RCC 7860 (cell line): ENCODE measurements around the gene HOXD3.

Experiments used
- DNase-seq: peaks from one replicate; pipeline ENCODE4 v3.0.0-alpha.2; 2015; ENCODE audit warnings: low spot score
- FAIRE-seq: peaks from 2 replicates; lab custom pipeline; 2012; peaks lifted over from hg19 to GRCh38; lab: Jason Lieb, UNC

HOXD3 gene

DNA sequence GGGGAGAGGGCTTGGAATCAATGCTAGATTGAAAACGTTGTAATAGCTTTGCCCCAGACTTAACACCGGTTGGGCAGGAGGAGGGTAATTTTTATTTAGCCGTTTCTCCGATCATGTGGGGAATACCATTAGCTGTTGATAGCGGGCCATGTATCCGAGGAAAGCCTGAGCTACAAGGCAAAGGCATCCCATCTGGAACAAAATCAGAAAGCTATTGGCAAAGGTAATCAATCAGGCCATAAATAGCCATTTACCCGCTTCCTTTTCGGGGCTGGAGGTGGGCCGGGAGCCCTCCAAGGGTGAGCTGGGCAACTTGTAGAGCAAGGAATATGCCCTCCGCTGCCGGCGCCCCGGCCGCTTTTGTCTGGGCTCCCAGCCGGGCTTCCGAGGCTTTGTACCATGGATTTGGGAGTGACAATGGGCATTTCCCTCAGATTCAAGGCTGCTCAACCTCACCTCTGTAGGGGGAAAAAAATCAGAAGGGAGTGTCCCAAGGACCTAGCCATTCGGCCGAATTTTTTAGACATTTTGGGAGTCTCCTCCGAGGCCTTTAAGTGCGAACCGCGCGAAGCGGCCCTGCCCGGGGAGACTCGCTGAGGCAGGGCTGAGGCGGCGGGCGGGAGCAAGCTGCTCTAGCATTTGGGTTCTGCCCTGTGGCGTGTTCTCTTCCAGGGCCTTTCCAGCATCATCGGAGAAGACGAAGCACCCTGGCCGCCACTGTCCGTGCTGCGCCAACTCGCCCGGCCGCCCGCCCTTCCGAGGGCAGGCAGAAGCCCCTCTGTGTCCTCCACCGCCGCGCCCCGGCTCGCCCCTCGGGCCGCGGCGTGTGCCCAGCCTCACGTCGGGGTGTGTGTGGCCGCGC lies 35.7 kb upstream of the HOXD3 start:
- FAIRE-seq: no peak
- no peak for DNase-seq

DNA sequence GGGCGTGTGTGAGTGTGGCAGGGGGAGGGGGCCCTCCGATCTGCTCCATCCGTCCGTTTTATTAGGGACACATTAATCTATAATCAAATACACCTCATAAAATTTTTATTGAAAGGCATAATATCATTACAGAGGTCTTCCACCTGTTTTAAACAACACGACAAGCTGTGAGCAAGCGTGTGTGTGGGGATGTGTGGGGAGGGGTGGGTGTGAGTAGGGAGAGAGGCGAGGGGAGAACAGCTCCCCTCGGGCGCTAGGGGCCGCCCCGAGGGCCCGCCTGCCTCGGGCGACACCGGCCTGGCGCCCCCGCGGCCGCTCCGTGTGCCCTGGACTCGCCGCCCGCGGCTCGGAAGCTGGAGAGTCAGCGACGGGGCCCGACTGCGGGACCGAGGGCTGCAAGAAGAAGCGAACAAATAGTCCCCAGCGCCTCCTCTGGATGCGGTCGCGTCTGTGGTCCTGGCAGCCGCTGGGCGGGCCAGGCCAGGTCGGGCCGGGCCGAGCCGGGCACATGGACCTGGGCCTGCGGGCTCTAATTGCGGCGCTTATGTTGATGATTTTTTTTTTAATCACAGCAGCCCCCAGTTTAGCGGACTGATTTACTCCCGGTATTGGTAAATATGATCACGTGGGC lies 34.9 kb upstream of the HOXD3 start:
- DNase-seq: no peak
- FAIRE-seq: no peak

DNA sequence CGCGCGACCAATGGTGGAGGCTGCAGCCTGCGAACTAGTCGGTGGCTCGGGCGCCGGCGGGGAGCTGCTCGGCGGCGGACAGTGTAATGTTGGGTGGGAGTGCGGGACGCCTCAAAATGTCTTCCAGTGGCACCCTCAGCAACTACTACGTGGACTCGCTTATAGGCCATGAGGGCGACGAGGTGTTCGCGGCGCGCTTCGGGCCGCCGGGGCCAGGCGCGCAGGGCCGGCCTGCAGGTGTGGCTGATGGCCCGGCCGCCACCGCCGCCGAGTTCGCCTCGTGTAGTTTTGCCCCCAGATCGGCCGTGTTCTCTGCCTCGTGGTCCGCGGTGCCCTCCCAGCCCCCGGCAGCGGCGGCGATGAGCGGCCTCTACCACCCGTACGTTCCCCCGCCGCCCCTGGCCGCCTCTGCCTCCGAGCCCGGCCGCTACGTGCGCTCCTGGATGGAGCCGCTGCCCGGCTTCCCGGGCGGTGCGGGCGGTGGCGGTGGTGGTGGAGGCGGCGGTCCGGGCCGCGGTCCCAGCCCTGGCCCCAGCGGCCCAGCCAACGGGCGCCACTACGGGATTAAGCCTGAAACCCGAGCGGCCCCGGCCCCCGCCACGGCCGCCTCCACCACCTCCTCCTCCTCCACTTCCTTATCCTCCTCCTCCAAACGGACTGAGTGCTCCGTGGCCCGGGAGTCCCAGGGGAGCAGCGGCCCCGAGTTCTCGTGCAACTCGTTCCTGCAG lies 34.3 kb upstream of the HOXD3 start, which contains the start of gene HOXD9:
Gene HOXD9, plus strand, starts transcription at position 37 of the 728 bp plus-strand sequence. Its CDS starts 50 bp downstream, at position 87.
- no peak for FAIRE-seq
- DNase-seq: no peak

DNA sequence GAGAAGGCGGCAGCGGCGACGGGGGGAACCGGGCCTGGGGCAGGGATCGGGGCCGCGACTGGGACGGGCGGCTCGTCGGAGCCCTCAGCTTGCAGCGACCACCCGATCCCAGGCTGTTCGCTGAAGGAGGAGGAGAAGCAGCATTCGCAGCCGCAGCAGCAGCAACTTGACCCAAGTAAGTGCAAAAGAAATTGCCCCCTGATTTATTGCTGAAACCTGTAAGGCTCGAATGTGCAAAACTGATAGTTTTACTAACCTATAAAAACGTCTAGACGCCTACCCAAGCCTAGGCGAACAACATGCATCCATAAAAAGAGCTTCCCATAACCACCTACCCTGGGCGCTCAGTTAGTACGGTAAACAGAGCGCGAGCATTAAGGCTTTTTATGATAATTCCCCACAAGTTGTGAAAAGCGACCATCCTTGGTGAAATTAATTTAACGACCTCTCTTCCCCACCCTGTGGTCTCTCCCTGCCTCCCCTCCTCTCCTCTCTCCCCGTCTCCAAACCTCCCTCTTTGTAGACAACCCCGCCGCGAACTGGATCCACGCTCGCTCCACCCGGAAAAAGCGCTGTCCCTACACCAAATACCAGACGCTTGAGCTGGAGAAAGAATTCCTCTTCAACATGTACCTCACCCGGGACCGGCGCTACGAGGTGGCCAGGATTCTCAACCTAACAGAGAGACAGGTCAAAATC lies 33.5 kb upstream of the HOXD3 start:
- no peak for DNase-seq
- FAIRE-seq: no peak

DNA sequence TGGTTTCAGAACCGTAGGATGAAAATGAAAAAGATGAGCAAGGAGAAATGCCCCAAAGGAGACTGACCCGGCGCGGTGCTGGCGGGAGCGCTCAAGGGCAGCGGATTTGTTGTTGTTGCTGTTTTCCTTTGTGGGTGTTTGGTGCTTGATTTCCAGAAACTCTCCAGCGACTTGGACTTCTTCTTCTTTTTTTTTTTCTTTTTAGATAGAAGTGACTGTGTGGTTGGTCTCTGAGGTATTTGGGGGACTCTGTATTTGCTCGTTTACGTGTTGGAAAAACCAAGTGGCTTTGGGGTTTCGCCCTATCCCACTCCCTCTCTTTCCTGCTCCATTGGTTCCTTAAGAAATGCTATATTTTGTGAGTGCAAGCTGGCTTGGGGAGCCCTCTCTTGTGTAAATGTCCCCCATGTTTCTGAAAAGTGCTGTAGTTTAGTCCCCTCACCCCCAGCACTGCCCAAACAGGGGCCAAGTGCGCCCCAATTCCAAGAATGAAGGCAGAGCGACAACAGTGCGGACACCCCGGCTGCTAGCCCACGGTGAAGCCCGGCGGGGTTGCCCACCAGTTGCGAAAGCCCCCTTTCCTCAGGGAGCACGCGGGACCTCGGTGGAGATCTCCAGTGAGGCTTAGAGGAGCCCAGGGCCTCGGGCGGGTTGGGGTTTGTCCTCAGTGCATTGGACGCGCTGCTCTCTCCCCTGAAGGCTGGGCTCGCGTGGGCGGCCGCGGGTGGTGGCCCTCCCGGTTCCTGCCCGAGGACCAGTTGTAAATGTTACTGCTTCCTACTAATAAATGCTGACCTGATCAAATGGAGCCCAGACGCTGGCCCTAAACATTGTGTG lies 32.8 kb upstream of the HOXD3 start:
- FAIRE-seq (no peak), DNase-seq (no peak)

DNA sequence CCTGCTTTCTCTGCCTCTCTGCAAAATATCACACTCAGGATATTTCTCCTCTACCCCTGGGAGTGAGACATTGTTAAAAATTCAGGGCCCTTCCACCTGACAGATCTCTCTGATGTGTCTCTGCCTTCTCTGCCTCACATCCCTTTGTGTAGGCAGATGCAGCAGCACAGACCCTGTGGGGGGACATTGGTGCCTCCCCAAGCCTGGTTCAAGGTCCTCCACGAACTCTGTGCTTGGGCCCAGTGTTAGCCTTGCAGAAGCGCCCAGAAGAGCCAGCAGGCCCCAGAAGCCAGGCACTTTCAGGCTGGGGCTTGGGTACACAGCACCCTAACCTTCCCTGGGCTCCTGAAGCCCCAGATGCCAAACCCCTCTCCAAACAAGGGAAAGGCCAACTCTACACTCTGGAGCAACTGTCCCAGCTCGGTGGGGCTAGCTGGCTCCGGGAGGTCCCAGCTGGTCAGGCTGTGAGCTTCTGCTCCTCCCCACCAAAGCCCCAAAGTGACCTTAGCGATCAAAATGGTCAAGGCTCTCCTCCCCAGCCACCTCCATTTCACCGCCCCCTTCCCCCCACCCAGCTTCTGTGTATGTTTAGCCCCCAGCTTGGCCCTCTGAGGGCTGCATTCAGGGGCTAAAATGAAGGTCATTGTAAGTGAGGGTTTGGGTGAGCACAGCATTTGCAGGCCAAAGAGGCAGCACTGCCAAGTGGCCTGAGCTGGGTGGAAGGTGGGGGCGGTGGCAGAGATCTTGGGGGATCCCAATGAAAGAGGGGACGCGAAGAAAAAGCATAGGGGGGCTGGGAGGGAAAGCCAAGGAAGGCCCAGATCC lies 31.9 kb upstream of the HOXD3 start:
- DNase-seq (no peak), FAIRE-seq (no peak)

DNA sequence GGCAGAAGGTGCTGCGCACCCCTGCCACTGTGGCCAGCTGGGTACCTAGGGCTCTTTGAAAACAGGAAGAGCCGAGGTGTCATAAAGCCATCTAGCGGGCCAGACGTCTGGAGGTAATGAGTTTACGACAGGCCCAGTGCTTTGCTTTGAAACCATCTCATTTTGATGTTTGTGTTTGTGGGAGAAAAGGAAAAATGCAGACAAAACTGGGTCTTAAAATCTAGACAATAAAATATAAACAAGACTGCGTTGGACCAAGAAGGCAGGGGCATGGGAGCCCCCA lies 31.4 kb upstream of the HOXD3 start:
- FAIRE-seq (no peak), DNase-seq (no peak)

DNA sequence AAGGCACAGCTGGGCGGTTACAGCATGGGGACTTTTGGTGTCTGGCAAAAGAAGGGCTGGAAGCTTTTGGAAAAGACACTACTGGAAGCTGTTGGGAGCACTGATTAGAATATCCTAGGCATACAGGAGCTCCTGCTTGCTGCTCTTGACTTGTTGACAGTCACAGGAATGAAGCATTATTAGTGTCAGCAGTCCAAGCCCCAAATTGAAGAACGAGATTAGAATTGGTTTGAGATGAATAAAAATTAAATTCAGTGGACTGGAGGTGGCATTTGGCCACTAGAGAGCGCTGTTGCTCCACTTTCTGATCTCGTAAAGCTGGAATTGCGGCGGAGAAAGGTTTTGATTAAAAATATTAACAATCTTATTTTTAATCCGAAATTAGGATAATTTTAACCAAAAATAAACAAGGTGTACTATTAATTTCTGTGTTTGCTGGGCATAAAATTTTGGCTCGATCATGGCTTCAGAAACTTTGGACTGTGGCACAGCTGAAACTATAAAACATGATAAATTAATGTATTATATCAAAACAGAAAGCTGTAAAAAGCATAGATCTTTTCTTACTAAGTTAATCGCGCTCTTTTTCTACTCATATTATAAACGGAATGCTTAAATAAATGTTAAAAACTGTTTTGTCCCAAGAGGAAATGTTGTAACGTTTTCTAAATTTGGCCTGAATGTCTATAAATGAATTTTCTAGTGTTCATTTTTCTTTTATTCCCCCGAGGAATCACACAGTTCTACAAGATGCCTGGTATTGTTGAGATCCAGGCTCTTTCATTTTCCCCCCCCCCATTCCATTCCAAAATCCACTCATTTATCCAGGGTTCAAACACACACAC lies 30.0 kb upstream of the HOXD3 start:
- DNase-seq: no peak
- FAIRE-seq: peak; percentile 83

DNA sequence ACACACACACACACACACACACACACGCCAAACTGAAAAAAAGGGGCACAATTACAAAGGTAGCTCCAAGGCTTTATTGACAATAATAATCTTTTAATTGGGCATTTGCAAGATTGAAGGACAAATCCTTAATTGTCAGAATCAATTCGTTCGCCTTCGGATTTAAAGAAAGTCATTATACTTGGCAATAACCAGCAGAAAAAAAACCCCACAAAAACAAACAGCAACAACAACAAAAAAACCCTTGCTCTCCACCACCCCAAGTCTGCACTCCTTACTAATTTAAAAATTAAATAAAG lies 29.4 kb upstream of the HOXD3 start:
- FAIRE-seq (no peak), DNase-seq (no peak)

DNA sequence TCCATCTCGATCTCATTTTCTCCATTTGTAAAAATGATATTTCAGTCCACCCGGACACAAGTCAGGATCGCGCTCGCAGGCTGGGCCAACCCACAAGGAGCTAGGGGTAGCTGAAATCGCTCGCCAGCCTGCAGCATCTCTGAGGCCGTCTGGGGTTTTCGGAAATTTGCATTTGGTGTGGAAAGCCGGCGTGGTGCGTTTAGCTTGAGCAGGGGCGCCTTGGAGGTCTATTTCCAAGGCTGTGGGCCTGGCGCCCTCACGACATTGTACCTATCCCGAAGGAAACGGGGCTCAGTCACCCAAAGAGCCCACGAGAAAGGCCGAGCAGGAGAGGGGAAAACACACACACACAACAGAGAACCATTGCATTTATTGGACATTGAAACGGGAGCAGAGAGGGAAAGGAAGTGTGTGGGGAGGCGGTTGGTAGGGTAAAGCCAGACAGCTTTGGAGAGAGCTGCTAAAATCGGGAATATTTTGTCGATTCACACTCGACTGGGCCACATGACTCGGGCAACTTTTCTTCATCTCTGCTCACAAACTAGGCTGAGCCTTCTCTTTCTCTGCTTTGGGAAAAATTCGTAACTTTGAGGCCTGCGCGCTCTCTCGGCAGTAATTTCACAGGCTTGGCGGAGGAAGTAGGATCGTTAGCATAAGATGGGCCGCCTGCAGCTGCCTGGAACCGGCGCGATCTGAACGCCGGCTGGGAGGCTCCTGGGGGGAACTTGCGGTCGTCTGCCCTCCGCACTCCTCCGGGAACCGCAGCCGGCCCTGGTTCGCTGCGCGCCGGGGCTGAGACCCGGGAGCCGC lies 28.7 kb upstream of the HOXD3 start:
- DNase-seq (no peak), FAIRE-seq (no peak)

DNA sequence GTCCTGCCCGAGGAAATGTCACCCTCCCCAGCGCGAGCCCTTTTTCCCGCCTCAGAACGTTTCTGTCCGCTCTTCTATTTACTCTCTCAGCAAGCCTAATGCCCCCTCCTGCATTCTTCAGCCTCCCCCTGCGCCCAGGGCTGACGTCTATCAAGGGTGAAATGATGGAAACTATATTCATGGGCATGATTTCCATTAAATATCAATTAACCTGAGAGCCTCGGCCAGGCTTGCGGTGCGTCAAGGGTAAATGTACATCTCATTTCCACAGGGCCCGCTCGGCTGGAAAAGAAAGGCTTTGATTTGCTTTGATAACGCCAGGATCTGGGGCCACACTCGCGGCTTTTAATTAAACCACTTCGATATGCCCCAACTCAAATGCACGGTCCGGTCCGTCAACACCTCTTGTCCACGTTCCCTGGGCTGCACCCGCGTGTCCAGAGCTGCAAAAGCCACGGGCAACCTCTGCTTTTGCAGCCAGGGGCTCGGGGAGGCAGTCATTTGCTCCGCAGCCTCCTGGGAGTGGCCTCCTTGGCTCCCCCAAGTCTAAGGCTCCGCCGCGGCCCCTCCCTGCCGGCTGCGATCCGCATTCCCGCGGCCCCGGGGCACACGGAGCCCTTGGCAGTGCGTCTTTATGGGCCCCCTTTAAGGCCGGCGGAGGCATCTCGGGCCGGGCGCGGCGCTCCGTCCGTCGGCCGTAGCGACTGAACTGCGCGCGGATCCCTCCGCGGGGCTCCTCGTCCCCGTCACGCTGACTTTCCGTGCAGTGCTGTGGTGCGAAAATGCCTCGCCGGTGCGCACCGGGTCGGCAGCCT lies 27.9 kb upstream of the HOXD3 start, which contains the start of gene HOXD8:
Gene HOXD8, plus strand, starts transcription at position 724 of the 815 bp plus-strand sequence. CDS start 662 bp downstream, outside the sequence.
- FAIRE-seq (no peak), DNase-seq (peak; percentile 61)

DNA sequence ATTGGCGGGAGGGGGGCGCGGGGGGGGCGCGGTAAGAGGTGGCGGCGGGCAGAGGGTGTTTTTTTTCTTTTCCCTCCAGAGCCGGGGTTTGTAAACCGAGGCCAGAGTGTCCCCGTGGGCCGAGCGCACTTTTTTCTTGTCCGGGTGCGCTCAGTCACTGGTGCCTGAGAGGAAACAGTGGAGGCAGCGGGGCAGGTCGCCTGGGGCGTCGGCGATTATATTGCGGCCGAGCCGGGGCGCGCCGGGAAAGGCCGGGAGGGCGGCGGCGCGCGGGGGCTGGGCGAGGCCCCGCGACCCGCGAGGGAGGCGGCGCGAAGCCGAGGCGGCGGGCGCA lies 27.3 kb upstream of the HOXD3 start:
- FAIRE-seq (no peak), DNase-seq (no peak)

DNA sequence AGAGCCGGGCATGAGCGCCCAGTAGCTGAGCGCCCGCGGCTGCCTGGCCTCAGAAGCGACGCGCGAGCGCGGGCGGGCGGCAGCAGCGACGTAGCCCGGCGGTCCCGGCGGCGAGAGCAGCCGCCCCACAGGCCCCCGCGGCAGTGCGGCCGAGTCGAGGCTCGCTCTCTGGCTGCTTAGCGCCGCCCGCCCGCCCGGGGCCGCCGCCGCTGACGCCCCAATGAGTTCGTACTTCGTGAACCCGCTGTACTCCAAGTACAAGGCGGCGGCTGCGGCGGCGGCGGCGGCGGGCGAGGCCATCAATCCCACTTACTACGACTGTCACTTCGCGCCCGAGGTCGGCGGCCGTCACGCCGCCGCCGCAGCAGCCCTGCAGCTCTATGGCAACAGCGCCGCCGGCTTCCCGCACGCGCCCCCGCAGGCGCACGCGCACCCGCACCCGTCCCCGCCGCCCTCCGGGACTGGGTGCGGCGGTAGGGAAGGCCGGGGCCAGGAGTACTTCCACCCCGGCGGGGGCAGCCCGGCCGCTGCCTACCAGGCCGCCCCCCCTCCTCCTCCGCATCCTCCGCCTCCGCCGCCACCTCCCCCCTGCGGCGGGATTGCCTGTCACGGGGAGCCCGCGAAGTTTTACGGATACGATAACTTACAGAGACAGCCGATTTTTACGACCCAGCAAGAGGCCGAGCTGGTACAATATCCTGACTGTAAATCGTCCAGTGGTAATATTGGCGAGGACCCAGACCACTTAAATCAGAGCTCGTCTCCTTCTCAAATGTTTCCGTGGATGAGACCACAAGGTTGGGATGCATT lies 26.8 kb upstream of the HOXD3 start:
- FAIRE-seq (no peak), DNase-seq (no peak)

DNA sequence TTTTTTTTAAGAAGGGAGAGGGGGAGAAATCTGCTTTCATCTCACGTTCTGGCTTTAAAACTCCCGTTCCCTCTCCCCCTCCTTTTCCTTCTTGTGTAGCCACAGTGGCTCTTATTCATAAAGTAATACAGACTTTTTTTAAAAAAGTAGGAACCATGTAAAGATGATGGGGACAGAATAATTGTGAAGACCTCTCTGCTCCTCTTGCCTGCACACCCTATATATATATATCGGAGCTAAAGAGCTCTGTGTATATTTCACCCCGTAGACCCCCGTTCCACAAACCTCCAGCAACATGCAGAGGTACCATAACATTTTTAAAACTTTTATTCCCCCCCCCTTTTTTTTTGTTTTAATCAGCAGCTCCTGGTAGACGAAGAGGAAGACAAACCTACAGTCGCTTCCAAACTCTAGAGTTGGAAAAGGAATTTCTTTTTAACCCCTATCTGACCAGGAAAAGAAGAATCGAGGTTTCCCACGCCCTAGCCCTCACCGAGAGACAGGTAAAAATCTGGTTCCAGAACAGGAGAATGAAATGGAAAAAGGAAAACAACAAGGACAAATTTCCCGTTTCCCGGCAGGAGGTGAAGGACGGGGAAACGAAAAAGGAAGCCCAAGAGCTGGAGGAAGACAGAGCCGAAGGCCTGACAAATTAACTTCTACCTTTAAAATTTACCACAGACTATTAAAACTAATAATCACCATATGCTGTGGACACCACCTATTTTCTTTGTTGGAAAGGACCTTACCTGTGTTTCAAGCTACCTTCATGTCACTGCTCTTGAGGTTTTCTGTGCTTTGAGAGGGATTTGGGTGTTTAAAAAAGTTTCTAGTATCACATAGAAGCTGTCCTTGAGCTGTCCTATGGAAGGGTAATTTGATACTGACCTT lies 25.9 kb upstream of the HOXD3 start:
- FAIRE-seq (no peak), DNase-seq (no peak)

DNA sequence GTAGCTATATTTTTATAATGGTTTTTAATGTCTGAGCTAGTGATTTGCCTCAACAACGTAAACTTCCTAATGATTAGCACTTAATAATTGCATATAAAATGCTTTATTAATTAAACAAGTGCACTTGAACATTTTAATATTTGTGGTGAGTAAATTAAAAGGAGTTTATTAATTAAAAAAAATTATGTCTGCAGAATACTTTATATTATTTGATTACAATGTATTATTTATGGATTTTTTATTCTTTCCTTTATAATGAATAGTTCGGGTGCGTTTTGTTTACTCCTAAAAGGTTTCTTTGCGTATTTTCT lies 25.3 kb upstream of the HOXD3 start:
- FAIRE-seq: no peak
- DNase-seq: no peak
